Activated naive CD4-positive, alpha-beta T cell treated with anti-CD3 and anti-CD28 coated beads for 36 hours (primary cell): Measurements from ENCODE around the gene OTUB1. TPM values are rescaled to one million over a fixed set of nuclear protein-coding genes. Genes with fewer than 3 reads are reported as not detected.
"Not testable (repeated sequence)": the region's sequence is repeated elsewhere in the genome, so short reads cannot be mapped to it uniquely, and the experiment has no call there.

Experiments used
- CTCF ChIA-PET: fragments of 350-600 bp; sonication (Branson Sonifier 250); formaldehyde crosslinking; loops from one replicate; lab custom pipeline; 2021; ENCODE audit warnings: antibody characterized with exemption; lab: Charles Lee
- DNase-seq: peaks from one replicate; pipeline ENCODE4 v3.0.0-alpha.2; 2020
- H3K27ac Mint-ChIP-seq: one replicate; pipeline ENCODE4 v1.8.0; 2021; ENCODE audit warnings: mild to moderate bottlenecking, mixed read lengths
- H3K27me3 Mint-ChIP-seq: one replicate; pipeline ENCODE4 v1.8.0; 2021; ENCODE audit warnings: low read depth, mixed read lengths
- H3K36me3 Mint-ChIP-seq: one replicate; pipeline ENCODE4 v1.8.0; 2021; ENCODE audit warnings: low read depth, mixed read lengths
- H3K4me1 Mint-ChIP-seq: one replicate; pipeline ENCODE4 v1.8.0; 2021; ENCODE audit warnings: low read depth, mixed read lengths
- H3K4me3 Mint-ChIP-seq: one replicate; pipeline ENCODE4 v1.8.0; 2021; ENCODE audit warnings: mild to moderate bottlenecking, moderate library complexity, mixed read lengths
- H3K9me3 Mint-ChIP-seq: one replicate; pipeline ENCODE4 v1.8.0; 2021; ENCODE audit warnings: mixed read lengths
- intact Hi-C: fragments of 100-400 bp; cut with micrococcal nuclease; formaldehyde crosslinking; loops from one replicate; pipeline ENCODE4 v1.15.1; 2023
- total RNA-seq, 2 experiments: library from RNA; stranded (reverse); gene quantifications; one replicate each; pipeline ENCODE4 v1.2.3, GENCODE V29; 2021

The OTUB1 gene
- total RNA-seq, 2 experiments from 2014 or later: 61.9 to 63.0 TPM

DNA sequence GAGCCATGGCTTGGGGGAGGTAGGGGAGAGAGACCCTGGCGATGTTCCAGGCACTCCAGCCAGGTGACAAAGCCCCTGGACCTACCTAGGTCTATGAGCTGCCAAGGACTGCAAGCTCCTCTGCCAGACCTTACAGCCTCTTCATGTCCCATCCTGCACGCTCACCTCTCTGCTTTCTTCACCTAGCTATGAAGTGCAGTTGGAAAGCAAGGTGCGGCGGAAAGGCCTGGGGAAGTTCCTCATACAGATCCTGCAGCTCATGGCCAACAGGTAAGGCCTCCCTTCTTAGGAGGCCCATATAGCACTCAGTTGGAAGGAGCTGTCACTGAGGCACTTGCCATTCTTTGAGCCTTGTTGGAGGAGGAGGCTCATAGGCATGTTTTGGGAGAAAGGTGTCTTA, 33.7 kb upstream of the OTUB1 start:
- no peaks in the 10 kb centered on the region for H3K27me3 Mint-ChIP-seq
- CTCF ChIA-PET: interaction anchor here (0.6 to 2.5 kb wide), 3 partner anchors 115 to 362 kb away, joined by 3 to 22 read pairs (median 3); no protein-coding TSS in a partner anchor
- intact Hi-C loops: no loop called here
- H3K4me3 Mint-ChIP-seq: no peak overlapping the region
- no peak for DNase-seq
- peak overlapping the region; percentile 26 for H3K27ac Mint-ChIP-seq
- no peaks in the 10 kb centered on the region for H3K9me3 Mint-ChIP-seq
- peaks cover 20% of the 10 kb centered on the region for H3K4me1 Mint-ChIP-seq
- H3K36me3 Mint-ChIP-seq: peaks cover 10% of the 10 kb centered on the region

DNA sequence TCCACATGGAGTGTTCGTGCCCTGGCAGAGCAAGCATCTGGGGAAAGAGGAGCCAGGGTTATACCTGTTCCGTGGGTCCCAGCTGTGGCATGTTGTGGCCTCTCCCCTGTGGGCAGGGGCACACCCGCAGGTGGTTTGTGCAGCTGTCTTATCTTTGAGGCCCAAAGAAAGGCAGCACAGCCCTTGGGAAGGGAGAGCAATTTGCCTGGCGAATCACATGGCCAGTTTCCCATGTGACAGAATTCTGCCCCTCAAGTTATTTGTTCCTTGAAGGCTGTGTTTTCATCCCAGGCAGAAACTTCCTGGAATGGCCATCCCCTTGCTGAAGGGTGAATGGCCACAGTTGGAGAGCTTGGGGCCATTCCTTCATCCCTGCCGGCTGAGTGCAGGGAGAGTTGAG, 28.2 kb upstream of the OTUB1 start:
- DNase-seq: no peak
- no peaks in the 10 kb centered on the region for H3K27me3 Mint-ChIP-seq
- H3K4me1 Mint-ChIP-seq: peaks cover 3% of the 10 kb centered on the region
- peaks cover 6% of the 10 kb centered on the region for H3K36me3 Mint-ChIP-seq
- H3K27ac Mint-ChIP-seq: no peak overlapping the region
- H3K4me3 Mint-ChIP-seq: no peak overlapping the region
- CTCF ChIA-PET: interaction anchor here (0.7 to 1.1 kb wide), 2 partner anchors 11 to 12 kb away, joined by 3 to 4 read pairs; no protein-coding TSS in a partner anchor
- intact Hi-C loops: no loop called here
- no peaks in the 10 kb centered on the region for H3K9me3 Mint-ChIP-seq

DNA sequence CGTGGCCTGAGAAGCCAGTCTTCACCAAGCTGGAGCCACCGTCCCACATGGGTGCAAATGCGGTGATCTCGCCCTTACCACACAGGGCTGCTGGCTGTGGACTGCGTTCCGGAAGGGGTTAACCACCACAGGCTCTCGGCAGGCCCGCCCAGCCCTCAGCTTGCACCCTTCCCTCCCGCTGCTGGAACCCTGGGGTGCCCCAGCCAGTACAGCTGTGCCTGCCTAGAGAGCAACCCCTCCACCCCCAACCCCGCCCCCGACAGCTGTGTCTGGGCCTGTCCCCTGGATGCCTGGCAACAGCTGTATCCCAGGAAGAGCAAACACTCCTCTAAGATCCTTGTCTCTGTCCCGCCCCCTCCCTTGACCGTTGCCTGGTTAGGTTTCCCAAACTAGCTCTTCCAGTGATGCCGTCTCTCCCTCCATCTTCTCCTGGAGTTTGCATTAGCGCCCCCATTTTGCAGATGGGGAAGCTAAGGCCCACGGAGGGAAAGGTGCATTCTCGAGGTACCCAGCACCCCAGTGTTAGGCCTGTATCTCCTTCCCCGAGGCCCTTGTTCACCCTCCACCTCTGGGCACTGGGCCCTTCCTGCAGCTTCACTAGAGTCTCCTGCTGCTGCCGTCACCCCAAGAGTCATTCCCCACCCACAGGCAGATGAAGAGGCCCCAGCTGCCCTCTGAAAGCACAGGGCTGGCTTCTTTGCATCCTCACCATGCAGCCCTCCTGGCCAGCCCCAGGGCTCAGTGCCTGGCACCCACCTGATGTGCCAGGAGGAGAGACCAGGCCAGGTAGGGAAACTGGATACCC, 24.4 kb upstream of the OTUB1 start:
- Mint-ChIP-seq H3K27me3 (no peaks in the 10 kb centered on the region), H3K36me3 (no peaks in the 10 kb centered on the region), H3K27ac (no peak overlapping the region), H3K4me1 (peaks cover 3% of the 10 kb centered on the region), H3K4me3 (no peak overlapping the region), H3K9me3 (no peaks in the 10 kb centered on the region)
- DNase-seq: no peak
- CTCF ChIA-PET: interaction anchor here (0.6 to 1.7 kb wide), 4 partner anchors 16 to 623 kb away, joined by 3 to 8 read pairs (median 4); partner anchors contain the start of gene MARK2
- intact Hi-C loops: no loop called here

DNA sequence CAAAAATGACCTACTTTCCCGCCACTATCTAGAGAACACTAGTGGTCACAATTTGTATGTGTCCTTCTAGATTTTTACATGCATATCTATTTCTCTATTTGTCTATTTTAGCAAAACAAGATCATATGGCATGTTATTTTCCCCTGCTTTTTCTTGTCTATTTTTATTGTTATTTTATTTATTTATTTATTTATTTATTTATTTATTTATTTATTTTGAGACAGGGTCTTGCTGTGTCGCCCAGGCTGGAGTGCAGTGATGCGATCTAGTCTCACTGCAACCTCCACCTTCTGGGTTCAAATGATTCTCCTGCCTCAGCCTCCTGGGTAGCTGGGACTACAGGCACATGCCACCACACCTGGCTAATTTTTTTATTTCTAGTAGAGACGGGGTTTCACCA, 22.3 kb upstream of the OTUB1 start:
- CTCF ChIA-PET, intact Hi-C loops, H3K27me3 Mint-ChIP-seq, H3K36me3 Mint-ChIP-seq, DNase-seq, H3K4me3 Mint-ChIP-seq, H3K27ac Mint-ChIP-seq, H3K9me3 Mint-ChIP-seq, H3K4me1 Mint-ChIP-seq: not testable (repeated sequence)

DNA sequence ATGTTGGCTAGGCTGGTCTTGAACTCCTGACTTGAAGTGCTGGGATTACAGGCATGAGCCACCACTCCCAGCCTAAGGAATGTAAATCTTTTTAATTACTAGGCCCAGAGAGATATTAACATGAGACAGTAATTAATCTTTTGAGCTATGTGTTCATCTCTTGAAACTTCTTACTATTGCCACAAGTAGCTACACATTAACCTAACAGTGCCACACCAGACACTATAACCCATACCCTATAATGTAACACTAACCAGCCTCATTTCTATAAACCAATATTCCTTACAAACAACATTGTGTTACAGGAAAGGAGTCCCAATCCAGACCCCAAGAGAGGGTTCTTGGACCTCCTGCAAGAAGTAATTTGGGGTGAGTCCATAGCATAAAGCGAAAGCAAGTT, 19.8 kb upstream of the OTUB1 start:
- intact Hi-C loops: no loop called here
- no peaks in the 10 kb centered on the region for H3K27me3 Mint-ChIP-seq
- no peak overlapping the region for H3K4me3 Mint-ChIP-seq
- no peak for DNase-seq
- H3K4me1 Mint-ChIP-seq: peaks cover 3% of the 10 kb centered on the region
- no peaks in the 10 kb centered on the region for H3K9me3 Mint-ChIP-seq
- H3K36me3 Mint-ChIP-seq: no peaks in the 10 kb centered on the region
- H3K27ac Mint-ChIP-seq: no peak overlapping the region
- CTCF ChIA-PET: interaction anchor here (1.0 kb wide), 1 partner anchor 184 kb away, joined by 3 read pairs; no protein-coding TSS in a partner anchor

DNA sequence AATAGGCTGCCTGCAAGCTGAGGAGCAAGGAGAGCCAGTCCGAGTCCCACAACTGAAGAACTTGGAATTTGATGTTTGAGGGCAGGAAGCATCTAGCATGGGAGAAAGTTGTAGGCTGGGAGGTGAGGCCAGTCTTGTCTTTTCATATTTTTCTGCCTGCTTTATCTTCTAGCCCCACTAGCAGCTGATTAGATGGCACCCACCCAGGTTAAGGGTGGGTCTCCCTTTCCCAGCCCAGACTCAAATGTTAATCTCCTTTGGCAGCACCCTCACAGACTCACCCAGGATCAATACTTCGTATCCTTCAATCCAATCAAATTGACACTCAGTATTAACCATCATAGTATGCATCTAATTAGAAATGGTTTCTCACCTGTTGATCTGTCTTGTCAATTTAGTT, 16.8 kb upstream of the OTUB1 start:
- peaks cover 7% of the 10 kb centered on the region for H3K4me1 Mint-ChIP-seq
- no peak overlapping the region for H3K27ac Mint-ChIP-seq
- no peaks in the 10 kb centered on the region for H3K27me3 Mint-ChIP-seq
- no peak overlapping the region for H3K4me3 Mint-ChIP-seq
- peaks cover under 1% of the 10 kb centered on the region for H3K36me3 Mint-ChIP-seq
- intact Hi-C loops: no loop called here
- DNase-seq: no peak
- CTCF ChIA-PET: interaction anchor here (1.0 kb wide), 1 partner anchor 25 kb away, joined by 4 read pairs; no protein-coding TSS in a partner anchor
- H3K9me3 Mint-ChIP-seq: no peaks in the 10 kb centered on the region

DNA sequence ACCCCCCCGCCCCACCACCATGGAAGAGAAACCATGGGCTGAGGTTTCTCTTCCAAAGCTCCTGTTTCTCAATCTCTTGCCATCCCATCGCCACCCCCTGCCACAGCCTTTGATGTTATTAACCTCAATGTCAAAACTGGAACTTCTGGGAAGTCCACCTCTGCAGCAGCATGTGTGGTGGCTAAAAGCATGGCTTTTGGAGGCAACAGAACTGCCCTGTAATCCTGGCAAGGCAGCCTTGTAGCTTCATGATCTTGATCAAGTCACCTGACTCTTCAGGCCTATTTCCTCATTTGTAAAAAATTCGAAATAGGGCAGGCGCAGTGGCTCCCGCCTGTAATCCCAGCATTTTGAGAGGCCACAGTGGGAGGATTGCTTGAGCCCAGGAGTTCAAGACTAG, 15.3 kb upstream of the OTUB1 start:
- DNase-seq: no peak
- Mint-ChIP-seq H3K4me1 (peaks cover 11% of the 10 kb centered on the region), H3K27me3 (no peaks in the 10 kb centered on the region), H3K4me3 (no peak overlapping the region), H3K36me3 (peaks cover 6% of the 10 kb centered on the region), H3K9me3 (no peaks in the 10 kb centered on the region), H3K27ac (no peak overlapping the region)
- intact Hi-C loops: no loop called here
- CTCF ChIA-PET: interaction anchor here (0.9 kb wide), 1 partner anchor 134 kb away, joined by 3 read pairs; no protein-coding TSS in a partner anchor

DNA sequence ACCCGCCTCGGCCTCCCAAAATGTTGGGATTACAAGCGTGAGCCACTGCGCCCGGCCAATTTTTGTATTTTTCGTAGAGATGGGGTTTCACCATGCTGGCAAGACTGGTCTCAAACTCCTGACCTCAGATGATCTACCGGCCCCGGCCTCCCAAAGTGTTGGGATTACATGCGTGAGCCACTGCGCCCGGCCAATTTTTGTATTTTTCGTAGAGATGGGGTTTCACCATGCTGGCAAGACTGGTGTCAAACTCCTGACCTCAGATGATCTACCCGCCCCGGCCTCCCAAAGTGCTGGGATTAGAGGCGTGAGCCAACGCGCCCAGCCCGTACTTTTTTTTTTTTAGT, 12.4 kb upstream of the OTUB1 start:
- H3K27me3 Mint-ChIP-seq, DNase-seq, H3K9me3 Mint-ChIP-seq: not testable (repeated sequence)
- H3K4me1 Mint-ChIP-seq: peaks cover 27% of the 10 kb centered on the region
- H3K4me3 Mint-ChIP-seq: peak overlapping the region; percentile 95
- intact Hi-C loops: loop anchor here (1.0 kb wide), 7 partner anchors 12 to 443 kb away; partner anchors contain the start of genes ESRRA and OTUB1
- peak overlapping the region; percentile 98 for H3K27ac Mint-ChIP-seq
- CTCF ChIA-PET: interaction anchor here (0.6 to 2.3 kb wide), 3 partner anchors 28 to 211 kb away, joined by 3 to 9 read pairs (median 3); no protein-coding TSS in a partner anchor
- H3K36me3 Mint-ChIP-seq: peaks cover 20% of the 10 kb centered on the region

DNA sequence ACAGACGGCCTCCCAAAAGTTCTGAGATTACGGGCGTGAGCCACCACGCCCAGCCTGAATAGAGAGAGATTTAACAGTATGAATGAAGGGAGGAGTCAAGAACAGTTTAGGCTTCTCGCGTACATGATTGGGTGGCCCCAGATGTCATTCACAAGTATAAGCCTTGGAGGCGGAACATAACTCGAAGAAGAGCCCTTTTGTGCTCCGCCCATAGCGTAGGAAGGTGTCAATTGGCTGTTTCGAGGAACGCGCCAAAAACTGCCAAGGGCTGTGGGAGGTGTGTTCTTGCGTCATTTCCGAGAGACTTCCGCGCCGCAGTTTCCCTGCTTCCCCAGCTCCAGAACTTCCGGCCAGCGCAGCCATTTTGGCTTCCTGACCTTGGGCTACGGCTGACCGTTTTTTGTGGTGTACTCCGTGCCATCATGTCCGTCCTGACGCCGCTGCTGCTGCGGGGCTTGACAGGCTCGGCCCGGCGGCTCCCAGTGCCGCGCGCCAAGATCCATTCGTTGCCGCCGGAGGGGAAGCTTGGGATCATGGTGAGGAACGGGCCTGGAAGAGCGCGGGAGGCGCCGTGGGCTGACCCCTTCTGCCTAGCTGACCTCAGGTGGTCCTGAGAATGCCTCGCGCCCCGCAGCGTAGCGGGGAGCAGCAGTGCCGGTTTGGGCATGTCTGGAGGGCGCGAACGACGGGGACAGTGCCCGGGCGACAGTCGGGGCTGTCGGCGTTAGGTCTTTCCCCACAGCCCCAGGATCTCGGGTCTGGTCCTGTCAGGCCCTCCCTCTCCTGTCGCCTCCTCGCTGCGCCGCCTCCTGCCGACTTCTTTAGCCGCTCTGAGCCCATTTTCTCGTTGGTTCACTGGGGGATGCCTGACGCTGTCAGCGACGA, 11.7 kb upstream of the OTUB1 start, which contains the start of gene COX8A:
COX8A (plus strand) TSS at position 362 of the 885 bp plus-strand sequence; CDS start at position 423, 61 bp downstream.
- H3K27me3 Mint-ChIP-seq: no peaks in the 10 kb centered on the region
- no peaks in the 10 kb centered on the region for H3K9me3 Mint-ChIP-seq
- peak within 1 kb of the TSS; percentile 95 for H3K4me3 Mint-ChIP-seq
- DNase-seq: peak; percentile 99
- H3K4me1 Mint-ChIP-seq: peaks cover 27% of the 10 kb centered on the region
- H3K36me3 Mint-ChIP-seq: peaks cover 22% of the 10 kb centered on the region
- peak within 1 kb of the TSS; percentile 98 for H3K27ac Mint-ChIP-seq
- intact Hi-C loops: loop anchor here (1.0 kb wide), 7 partner anchors 12 to 443 kb away; partner anchors contain the start of genes ESRRA and OTUB1
- CTCF ChIA-PET: interaction anchor here (0.6 to 2.3 kb wide), 3 partner anchors 29 to 210 kb away, joined by 3 to 9 read pairs (median 3); no protein-coding TSS in a partner anchor

DNA sequence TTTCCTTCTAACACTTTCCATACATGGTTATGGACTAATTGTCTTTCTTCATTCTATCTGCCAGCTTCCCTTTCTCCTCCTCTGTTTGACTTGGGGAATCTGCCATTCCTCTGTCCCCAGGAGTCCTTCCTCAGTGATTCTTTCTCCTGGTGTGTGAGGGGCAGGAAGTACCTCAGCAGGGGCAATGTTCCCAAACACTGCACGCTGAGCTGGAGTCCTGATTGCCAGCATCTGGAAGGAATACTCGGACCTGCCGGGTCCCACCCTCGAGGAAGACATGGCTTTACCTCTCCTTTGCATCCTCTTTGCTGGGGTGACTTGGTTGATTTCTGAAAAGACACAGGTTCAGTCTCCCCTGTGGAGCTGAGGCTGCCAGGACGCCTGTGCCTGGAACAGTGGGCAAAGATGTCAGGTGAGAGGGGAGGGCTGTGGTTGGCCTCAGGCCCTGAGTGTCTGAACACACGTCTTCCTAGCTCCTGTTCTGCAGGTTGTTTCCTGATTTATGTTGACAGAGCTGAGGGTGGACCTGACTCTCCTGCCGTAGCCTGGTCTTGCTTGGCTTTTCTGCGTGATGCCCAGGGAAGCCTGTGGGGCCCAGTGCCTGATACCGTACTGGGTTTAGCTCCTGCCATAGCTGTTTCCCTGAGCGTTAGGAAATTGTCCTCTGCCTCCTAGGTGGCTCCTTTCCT, 7.5 kb upstream of the OTUB1 start:
- Mint-ChIP-seq H3K4me3 (peak overlapping the region; percentile 2), H3K9me3 (no peaks in the 10 kb centered on the region), H3K4me1 (peaks cover 32% of the 10 kb centered on the region), H3K27ac (no peak overlapping the region), H3K36me3 (peaks cover 22% of the 10 kb centered on the region), H3K27me3 (no peaks in the 10 kb centered on the region)
- no peak for DNase-seq
- intact Hi-C loops: no loop called here
- CTCF ChIA-PET: interaction anchor here (0.7 kb wide), 1 partner anchor 120 kb away, joined by 3 read pairs; no protein-coding TSS in a partner anchor

DNA sequence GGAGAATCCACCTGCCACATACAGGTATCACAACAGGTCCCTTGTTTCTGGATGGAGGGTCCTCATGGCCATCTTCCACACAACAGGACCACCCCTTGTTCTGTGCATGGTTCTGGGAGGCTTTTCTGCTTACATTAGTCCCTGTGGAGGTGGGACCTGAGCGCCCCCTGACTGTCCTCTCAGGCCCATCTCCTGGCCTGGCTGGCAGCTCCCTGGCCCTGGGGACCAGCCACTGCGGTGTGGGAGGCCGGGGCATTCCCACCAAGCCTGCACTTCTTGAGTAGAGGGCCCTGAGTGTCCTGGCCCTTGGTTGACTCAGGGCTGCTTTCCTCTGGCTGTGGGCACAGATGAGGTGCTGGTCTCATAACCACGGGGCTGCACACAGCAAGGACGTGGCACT, 6.8 kb upstream of the OTUB1 start:
- CTCF ChIA-PET: no interaction called here
- no peaks in the 10 kb centered on the region for H3K27me3 Mint-ChIP-seq
- no peak overlapping the region for H3K4me3 Mint-ChIP-seq
- H3K27ac Mint-ChIP-seq: no peak overlapping the region
- peaks cover 28% of the 10 kb centered on the region for H3K4me1 Mint-ChIP-seq
- no peak for DNase-seq
- H3K9me3 Mint-ChIP-seq: no peaks in the 10 kb centered on the region
- peaks cover 21% of the 10 kb centered on the region for H3K36me3 Mint-ChIP-seq
- intact Hi-C loops: no loop called here
